ENCODE measurements around the gene GSTA4. TPM values are rescaled to one million over a fixed set of nuclear protein-coding genes. Genes with fewer than 3 reads are reported as not detected.
"Not testable (repeated sequence)": the region's sequence is repeated elsewhere in the genome, so short reads cannot be mapped to it uniquely, and the experiment has no call there.

Gene GSTA4
- total RNA-seq, 2 experiments from 2014 or later: 2.9 to 3.5 TPM

DNA sequence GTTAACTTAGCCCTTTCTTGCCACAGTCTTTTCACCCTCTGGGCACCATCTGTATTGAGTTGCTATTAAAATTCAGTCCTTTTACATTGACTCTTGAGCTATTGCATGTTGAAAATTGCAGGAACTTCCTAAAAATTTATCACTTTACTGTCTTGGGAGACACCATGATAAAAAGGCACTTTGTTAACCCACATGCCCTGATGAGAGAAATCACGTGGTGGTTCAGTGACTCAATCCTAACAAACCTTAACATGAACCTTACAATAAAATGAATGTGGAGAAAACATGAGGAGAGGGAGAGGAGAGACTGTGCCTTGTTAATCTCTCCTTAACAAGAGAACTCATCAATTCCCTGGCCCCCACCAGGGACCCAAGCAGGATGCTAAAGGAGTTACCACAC lies 30.8 kb downstream of the GSTA4 start:
- Mint-ChIP-seq H3K27ac (no peak overlapping the region), H3K27me3 (ENCODE audit: low read depth) (peaks cover 7% of the 10 kb centered on the region), H3K9me3 (ENCODE audit: insufficient read depth) (no peaks in the 10 kb centered on the region), H3K4me1 (ENCODE audit: low read depth) (no peaks in the 10 kb centered on the region), H3K36me3 (ENCODE audit: low read depth) (no peaks in the 10 kb centered on the region), H3K4me3 (no peak overlapping the region)
- ChIA-PET CTCF (no interaction called here), POLR2A (no interaction called here)
- ATAC-seq (no peak), DNase-seq (no peak)

DNA sequence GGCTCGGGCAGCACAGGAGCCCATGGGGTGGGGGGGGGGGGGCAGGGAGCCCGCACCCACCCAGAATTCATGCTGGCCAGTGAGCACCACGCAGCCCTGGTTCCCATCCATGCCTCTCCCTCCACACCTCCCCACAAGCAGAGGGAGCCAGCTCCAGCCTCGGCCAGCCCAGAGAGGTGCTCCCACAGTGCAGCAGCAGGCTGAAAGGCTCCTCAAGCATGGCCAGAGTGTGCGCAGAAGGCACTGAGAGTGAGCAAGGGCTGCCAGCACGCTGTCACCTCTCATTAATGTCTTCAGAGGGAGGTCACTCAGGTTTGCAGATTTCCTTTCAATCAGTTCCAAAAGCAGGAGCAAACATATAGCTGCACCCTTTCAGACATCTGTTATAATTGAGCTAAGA lies 32.4 kb downstream of the GSTA4 start:
- Mint-ChIP-seq H3K27me3 (ENCODE audit: low read depth) (no peaks in the 10 kb centered on the region), H3K9me3 (ENCODE audit: insufficient read depth) (no peaks in the 10 kb centered on the region), H3K4me1 (ENCODE audit: low read depth) (no peaks in the 10 kb centered on the region), H3K27ac (no peak overlapping the region), H3K36me3 (ENCODE audit: low read depth) (no peaks in the 10 kb centered on the region), H3K4me3 (no peak overlapping the region)
- ATAC-seq: no peak
- CTCF ChIA-PET: no interaction called here
- POLR2A ChIA-PET: no interaction called here
- no peak for DNase-seq

DNA sequence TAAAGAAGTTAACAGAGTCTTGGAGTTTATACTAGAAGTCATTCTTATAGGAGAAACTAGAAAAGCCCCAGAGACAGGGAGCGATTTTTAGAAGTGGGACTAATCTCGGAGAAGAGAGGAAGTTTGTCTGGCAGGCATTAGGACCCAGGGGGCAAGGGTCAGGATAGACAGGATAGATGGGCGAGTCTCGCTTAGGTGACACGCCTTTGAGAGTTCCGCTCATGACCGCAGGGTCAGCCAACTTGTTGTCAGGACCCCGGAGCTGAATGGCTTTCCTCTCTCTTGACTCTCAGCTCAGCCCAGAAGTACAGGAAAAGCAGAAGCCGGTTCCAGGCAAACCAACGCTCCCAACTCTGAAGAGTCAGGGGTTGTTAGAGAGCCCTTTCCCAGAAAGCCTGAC lies 34.1 kb downstream of the GSTA4 start:
- H3K9me3 Mint-ChIP-seq (ENCODE audit: insufficient read depth); H3K27me3 Mint-ChIP-seq (ENCODE audit: low read depth); H3K36me3 Mint-ChIP-seq (ENCODE audit: low read depth); POLR2A ChIA-PET; DNase-seq; CTCF ChIA-PET; H3K27ac Mint-ChIP-seq; H3K4me1 Mint-ChIP-seq (ENCODE audit: low read depth); ATAC-seq; H3K4me3 Mint-ChIP-seq: not testable (repeated sequence)

DNA sequence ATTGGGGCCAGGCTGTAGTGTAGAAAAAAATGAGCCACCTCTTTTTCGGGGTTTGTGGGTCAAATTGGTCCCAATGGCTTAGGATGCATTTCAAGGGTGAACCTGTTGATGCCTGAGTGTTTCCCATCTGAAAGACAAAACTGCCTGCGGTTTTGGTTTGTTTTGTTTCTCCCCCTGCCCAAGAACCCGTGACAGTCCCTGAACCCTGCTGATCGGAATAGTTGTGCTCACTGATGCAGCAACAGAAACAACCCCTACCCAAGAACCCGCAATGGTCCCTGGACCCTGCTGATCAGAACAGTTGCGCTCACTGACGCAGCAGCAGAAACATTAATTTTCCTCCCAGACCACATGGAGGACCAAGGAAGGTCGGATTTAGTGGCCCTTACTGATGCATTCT lies 34.9 kb downstream of the GSTA4 start:
- H3K27me3 Mint-ChIP-seq (ENCODE audit: low read depth); H3K4me1 Mint-ChIP-seq (ENCODE audit: low read depth); CTCF ChIA-PET; ATAC-seq; H3K36me3 Mint-ChIP-seq (ENCODE audit: low read depth); H3K27ac Mint-ChIP-seq; DNase-seq; H3K4me3 Mint-ChIP-seq; POLR2A ChIA-PET; H3K9me3 Mint-ChIP-seq (ENCODE audit: insufficient read depth): not testable (repeated sequence)

DNA sequence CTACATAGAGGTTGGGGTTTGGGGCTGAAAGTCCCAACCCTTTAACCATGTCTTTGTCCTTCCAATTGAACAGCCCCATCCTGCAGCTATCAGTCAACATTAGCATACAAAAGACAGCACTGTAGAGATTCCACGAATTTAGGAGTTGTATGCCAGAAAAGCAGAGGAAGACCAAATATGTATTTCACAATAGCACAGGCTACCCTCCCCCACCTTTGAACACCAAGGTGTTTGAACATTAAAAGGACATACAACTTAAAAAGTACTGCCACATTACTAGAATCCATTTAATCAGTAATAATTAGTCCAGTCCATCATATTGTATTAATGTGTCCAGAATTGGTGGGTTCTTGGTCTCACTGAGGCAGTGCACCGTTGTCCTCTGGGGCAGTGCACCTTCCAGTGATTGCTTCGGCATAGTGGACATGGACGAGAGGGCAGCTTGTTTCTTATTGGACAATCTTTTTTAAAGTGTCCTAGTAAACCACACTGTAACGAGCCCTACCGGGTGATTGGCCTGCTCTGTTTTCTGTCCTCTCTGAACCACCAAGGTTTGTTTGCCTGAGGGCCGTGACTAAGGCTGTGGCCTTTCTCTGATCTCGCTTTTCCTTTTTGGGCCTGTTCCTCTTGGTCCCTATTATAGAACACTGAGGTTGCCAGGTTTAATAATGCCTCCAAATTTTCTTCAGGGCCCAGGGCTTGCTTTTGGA lies 36.4 kb downstream of the GSTA4 start:
- H3K9me3 Mint-ChIP-seq (ENCODE audit: insufficient read depth): no peaks in the 10 kb centered on the region
- ChIA-PET CTCF (no interaction called here), POLR2A (no interaction called here)
- no peak for ATAC-seq
- H3K27ac Mint-ChIP-seq: no peak overlapping the region
- H3K4me3 Mint-ChIP-seq: no peak overlapping the region
- no peaks in the 10 kb centered on the region for H3K4me1 Mint-ChIP-seq (ENCODE audit: low read depth)
- no peak for DNase-seq
- H3K36me3 Mint-ChIP-seq (ENCODE audit: low read depth): no peaks in the 10 kb centered on the region
- peaks cover 3% of the 10 kb centered on the region for H3K27me3 Mint-ChIP-seq (ENCODE audit: low read depth)

DNA sequence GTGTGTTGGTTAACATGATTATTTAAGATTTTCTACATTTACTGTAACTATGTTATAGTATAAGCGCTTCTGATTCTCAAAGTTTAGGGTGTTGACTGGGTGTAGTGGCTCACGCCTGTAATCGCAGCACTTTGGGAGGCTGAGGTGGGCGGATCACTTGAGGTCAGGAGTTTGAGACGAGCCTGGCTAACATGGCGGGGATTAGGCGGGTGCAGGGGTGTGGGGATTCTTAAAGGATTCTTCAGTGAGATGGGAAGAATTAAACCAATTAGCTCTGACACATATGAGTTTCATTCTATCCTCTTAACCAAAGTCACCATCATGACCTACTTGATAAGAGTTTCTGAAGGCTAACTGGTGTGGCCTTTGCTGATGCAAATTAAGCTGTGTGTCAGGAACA lies 39.2 kb downstream of the GSTA4 start:
- H3K4me1 Mint-ChIP-seq (ENCODE audit: low read depth): no peaks in the 10 kb centered on the region
- H3K27me3 Mint-ChIP-seq (ENCODE audit: low read depth): peaks cover 3% of the 10 kb centered on the region
- no peaks in the 10 kb centered on the region for H3K9me3 Mint-ChIP-seq (ENCODE audit: insufficient read depth)
- ATAC-seq (no peak), DNase-seq (no peak)
- no peak overlapping the region for H3K4me3 Mint-ChIP-seq
- CTCF ChIA-PET: no interaction called here
- H3K36me3 Mint-ChIP-seq (ENCODE audit: low read depth): no peaks in the 10 kb centered on the region
- H3K27ac Mint-ChIP-seq: no peak overlapping the region
- POLR2A ChIA-PET: no interaction called here

DNA sequence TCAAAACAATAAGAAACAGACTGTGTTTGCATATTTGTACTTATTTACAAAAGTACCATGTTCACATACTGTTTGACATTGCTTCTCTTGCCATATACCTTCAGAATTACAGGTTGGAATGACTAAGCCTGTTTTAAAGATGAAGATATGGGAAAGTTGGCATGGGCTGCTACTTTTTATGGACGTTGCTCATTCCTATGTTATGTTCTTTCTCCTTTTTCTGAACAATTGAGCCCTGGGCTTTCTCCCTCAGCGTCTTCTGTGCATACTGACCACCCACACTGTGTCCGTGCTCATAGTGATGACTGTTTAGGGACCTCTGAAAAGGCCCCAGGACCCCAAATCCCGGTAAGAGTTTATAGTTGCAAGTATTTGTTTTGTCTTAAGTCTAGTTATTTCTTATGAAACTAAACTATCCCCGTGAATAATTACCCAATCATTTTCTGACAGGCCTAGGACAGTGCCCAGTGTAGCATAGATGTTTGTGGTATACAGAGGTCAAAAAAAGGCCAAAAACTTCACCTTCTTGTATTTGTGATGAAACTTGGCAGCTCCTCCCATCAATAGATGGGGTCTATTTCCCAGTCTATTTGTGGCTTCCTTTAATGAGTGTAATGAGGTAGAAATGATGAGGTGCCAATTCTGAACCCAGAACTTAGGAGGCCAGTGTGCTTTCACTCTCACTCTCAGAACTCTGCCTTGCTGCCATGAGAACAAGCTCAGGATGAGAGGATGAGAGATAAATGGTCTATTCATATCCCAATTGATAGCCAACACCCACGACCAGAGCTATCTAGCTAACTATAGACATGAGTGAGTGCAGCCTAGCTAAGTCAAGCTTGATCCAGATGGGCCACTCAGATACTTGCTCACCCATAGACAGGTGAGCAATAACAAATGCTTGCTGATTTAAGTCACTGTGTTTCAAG lies 40.9 kb downstream of the GSTA4 start:
- no peak for ATAC-seq
- POLR2A ChIA-PET: no interaction called here
- H3K9me3 Mint-ChIP-seq (ENCODE audit: insufficient read depth): no peaks in the 10 kb centered on the region
- no peak overlapping the region for H3K27ac Mint-ChIP-seq
- peaks cover 8% of the 10 kb centered on the region for H3K27me3 Mint-ChIP-seq (ENCODE audit: low read depth)
- CTCF ChIA-PET: no interaction called here
- DNase-seq: no peak
- H3K4me3 Mint-ChIP-seq: no peak overlapping the region
- H3K36me3 Mint-ChIP-seq (ENCODE audit: low read depth): no peaks in the 10 kb centered on the region
- no peaks in the 10 kb centered on the region for H3K4me1 Mint-ChIP-seq (ENCODE audit: low read depth)

DNA sequence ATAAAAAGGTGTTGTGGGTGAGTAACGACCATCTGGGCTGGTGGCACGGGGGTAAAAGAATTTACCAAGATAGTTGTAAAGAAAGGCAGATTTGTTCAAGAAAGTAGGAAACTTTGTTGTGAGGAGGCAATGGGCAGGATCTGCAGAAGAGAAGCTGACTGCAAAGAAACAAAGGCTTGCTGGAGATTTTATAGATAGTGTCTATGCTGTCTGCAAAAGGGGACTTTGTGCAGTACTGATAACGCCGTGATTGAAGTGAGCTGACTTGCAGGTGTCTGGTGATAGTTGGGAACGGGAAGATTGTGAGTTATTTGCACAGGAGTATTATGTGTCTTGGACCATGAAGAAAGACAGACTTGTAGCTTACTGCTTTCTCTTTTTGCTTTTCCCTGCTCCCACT lies 48.8 kb downstream of the GSTA4 start:
- no peaks in the 10 kb centered on the region for H3K4me1 Mint-ChIP-seq (ENCODE audit: low read depth)
- no peak overlapping the region for H3K4me3 Mint-ChIP-seq
- H3K27me3 Mint-ChIP-seq (ENCODE audit: low read depth): peaks cover 18% of the 10 kb centered on the region
- no peak for DNase-seq
- H3K36me3 Mint-ChIP-seq (ENCODE audit: low read depth): no peaks in the 10 kb centered on the region
- no peak overlapping the region for H3K27ac Mint-ChIP-seq
- CTCF ChIA-PET: no interaction called here
- no peaks in the 10 kb centered on the region for H3K9me3 Mint-ChIP-seq (ENCODE audit: insufficient read depth)
- POLR2A ChIA-PET: no interaction called here
- no peak for ATAC-seq

DNA sequence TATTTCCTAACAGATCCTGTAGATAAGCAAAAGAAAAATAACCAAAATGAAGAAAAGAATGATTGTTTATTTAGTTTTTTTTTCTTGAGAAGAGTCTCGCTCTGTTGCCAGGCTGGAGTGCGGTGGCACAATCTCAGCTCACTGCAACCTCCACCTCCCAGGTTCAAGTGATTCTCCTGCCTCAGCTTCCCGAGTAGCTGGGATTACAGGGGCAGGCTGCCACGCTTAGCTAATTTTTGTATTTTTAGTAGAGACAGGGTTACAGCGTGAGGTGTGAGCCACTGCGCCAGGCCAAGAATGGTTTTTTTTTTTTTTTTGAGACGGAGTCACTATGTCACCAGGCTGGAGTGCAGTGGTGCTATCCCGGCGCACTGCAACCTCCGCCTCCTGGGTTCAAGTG lies 52.3 kb downstream of the GSTA4 start:
- H3K4me1 Mint-ChIP-seq (ENCODE audit: low read depth); H3K27ac Mint-ChIP-seq; H3K9me3 Mint-ChIP-seq (ENCODE audit: insufficient read depth); H3K36me3 Mint-ChIP-seq (ENCODE audit: low read depth); H3K4me3 Mint-ChIP-seq; CTCF ChIA-PET; DNase-seq; POLR2A ChIA-PET; ATAC-seq: not testable (repeated sequence)
- peaks cover 17% of the 10 kb centered on the region for H3K27me3 Mint-ChIP-seq (ENCODE audit: low read depth)

DNA sequence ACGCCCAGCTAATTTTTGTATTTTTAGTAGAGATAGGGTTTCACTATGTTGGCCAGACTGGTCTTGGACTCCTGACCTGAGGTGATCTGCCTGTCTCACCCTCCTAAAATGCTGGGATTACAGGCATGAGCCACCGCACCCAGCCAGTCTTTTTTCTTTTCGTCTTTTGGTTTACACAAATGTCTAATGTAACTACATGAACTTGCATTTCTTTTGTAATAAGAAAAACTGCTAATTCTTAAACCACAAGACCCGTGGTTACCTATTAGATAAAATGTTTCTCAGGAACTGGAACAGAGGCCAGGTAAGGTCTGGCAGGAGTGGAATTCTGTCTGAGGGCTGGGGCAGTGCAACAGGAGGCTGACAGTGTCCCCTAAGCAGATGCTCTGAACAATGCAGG lies 52.9 kb downstream of the GSTA4 start:
- Mint-ChIP-seq H3K27me3 (ENCODE audit: low read depth) (peaks cover 17% of the 10 kb centered on the region), H3K27ac (no peak overlapping the region), H3K36me3 (ENCODE audit: low read depth) (no peaks in the 10 kb centered on the region), H3K4me3 (no peak overlapping the region), H3K4me1 (ENCODE audit: low read depth) (peaks cover 1% of the 10 kb centered on the region), H3K9me3 (ENCODE audit: insufficient read depth) (no peaks in the 10 kb centered on the region)
- ChIA-PET POLR2A (no interaction called here), CTCF (no interaction called here)
- no peak for DNase-seq
- no peak for ATAC-seq

DNA sequence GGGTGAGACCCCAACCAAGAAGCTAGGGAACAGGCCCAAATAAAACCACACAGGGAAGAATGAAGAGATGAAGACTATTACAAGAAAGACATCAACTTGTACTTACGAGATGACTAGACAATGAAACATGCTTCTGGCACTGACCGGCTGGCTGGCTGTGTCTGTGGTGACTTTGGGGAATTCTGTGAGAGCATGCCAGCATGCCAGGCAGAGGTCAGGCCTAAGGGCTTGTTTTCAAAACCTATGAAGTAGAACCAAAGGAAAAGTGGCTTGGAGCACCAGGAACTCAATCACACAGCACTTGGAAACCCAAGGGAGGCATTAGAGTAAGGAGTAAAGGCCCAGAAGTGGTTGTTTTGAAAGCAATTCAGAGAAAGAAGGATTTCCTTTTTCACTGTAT lies 57.2 kb downstream of the GSTA4 start:
- Mint-ChIP-seq H3K4me1 (ENCODE audit: low read depth) (peaks cover 6% of the 10 kb centered on the region), H3K4me3 (no peak overlapping the region), H3K36me3 (ENCODE audit: low read depth) (no peaks in the 10 kb centered on the region), H3K27ac (no peak overlapping the region), H3K9me3 (ENCODE audit: insufficient read depth) (no peaks in the 10 kb centered on the region), H3K27me3 (ENCODE audit: low read depth) (peaks cover 10% of the 10 kb centered on the region)
- DNase-seq (no peak), ATAC-seq (no peak)
- ChIA-PET POLR2A (interaction anchor here (0.8 kb wide), 1 partner anchor 12 kb away, joined by 3 read pairs; no protein-coding TSS in a partner anchor), CTCF (no interaction called here)

DNA sequence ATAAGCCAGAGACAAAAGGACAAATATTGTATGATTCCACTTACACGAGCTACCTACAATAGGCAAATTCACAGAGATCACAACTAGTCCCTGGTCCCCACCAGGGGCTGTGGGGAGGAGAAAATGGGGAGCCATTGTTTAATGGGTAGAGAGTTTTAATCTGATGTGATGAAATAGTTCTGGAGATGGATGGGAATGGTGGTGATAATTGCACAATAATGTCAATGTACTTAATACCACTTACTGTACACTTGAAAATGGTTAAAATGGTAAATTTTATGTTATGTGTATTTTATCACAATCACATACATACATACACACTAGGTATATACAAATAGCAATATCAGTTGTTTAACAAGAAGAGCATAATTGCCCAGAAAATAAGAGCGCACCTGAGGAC lies 61.3 kb downstream of the GSTA4 start:
- ATAC-seq (no peak), DNase-seq (no peak)
- Mint-ChIP-seq H3K4me3 (no peak overlapping the region), H3K4me1 (ENCODE audit: low read depth) (peaks cover 6% of the 10 kb centered on the region), H3K27me3 (ENCODE audit: low read depth) (peaks cover 8% of the 10 kb centered on the region), H3K27ac (no peak overlapping the region), H3K9me3 (ENCODE audit: insufficient read depth) (no peaks in the 10 kb centered on the region), H3K36me3 (ENCODE audit: low read depth) (no peaks in the 10 kb centered on the region)
- CTCF ChIA-PET: no interaction called here
- POLR2A ChIA-PET: no interaction called here
